Neural cell (in vitro differentiated cells): ENCODE results near the gene TAF11L14. TPM values are rescaled to one million over a fixed set of nuclear protein-coding genes. Genes with fewer than 3 reads are reported as not detected.
"Not testable (repeated sequence)": the region's sequence is repeated elsewhere in the genome, so short reads cannot be mapped to it uniquely, and the experiment has no call there.

Experiments used
- H2AFZ ChIP-seq: fragments of 200-600, 300-800 bp; sonication (generic), shearing (Covaris generic); 2 replicates; pipeline ENCODE4 v1.6.0; 2014; ENCODE audit warnings: low read depth, mild to moderate bottlenecking, antibody characterized with exemption, low read length, moderate library complexity
- H3F3A ChIP-seq: fragments of 200-600 bp; shearing (Covaris generic); 2 replicates; pipeline ENCODE4 v1.6.1; 2016; ENCODE audit warnings: mild to moderate bottlenecking, moderate library complexity, mixed read lengths, antibody characterized with exemption, low read length; ENCODE audit not compliant: insufficient read depth, poor library complexity, severe bottlenecking
- H3K27ac ChIP-seq: fragments of 200-600, 300-800 bp; sonication (generic), shearing (Covaris generic); 2 replicates; pipeline ENCODE4 v1.5.1; 2014; ENCODE audit warnings: mild to moderate bottlenecking, low read length, moderate library complexity
- H3K27me3 ChIP-seq: fragments of 300-800, 200-600 bp; sonication (generic), shearing (Covaris generic); 2 replicates; pipeline ENCODE4 v1.6.0; 2014; ENCODE audit warnings: mild to moderate bottlenecking, low read depth, low read length, moderate library complexity; ENCODE audit not compliant: insufficient read depth
- H3K36me3 ChIP-seq: fragments of 300-800, 200-600 bp; sonication (generic), shearing (Covaris generic); 2 replicates; pipeline ENCODE4 v1.5.1; 2014; ENCODE audit warnings: mild to moderate bottlenecking, antibody characterized with exemption, low read length, moderate library complexity; ENCODE audit not compliant: insufficient read depth
- H3K4me2 ChIP-seq: fragments of 300-800, 200-600 bp; sonication (generic), shearing (Covaris generic); 2 replicates; pipeline ENCODE4 v1.6.0; 2014; ENCODE audit warnings: mild to moderate bottlenecking, low read length
- H3K4me3 ChIP-seq: fragments of 300-800, 200-600 bp; sonication (generic), shearing (Covaris generic); 2 replicates; pipeline ENCODE4 v1.5.1; 2014; ENCODE audit warnings: mild to moderate bottlenecking, low read length, moderate library complexity
- H3K79me2 ChIP-seq: fragments of 200-600 bp; shearing (Covaris generic); replicated peaks from 2 replicates; pipeline ENCODE4 v1.6.0; 2014; ENCODE audit warnings: mild to moderate bottlenecking, low read length, moderate library complexity; ENCODE audit not compliant: insufficient read depth
- H3K9ac ChIP-seq: fragments of 300-800, 200-600 bp; sonication (generic), shearing (Covaris generic); 2 replicates; pipeline ENCODE4 v1.6.1; 2016; ENCODE audit warnings: mild to moderate bottlenecking, low read length, mixed read lengths
- H3K9me2 ChIP-seq: fragments of 200-600 bp; shearing (Covaris generic); 2 replicates; pipeline ENCODE4 v1.6.1; 2016; ENCODE audit warnings: mild to moderate bottlenecking, low read length, mixed read lengths; ENCODE audit not compliant: insufficient read depth
- H3K9me3 ChIP-seq: fragments of 200-600, 300-800 bp; sonication (generic), shearing (Covaris generic); 2 replicates; pipeline ENCODE4 v1.6.1; 2016; ENCODE audit warnings: mild to moderate bottlenecking, mixed run types, low read length, moderate library complexity, mixed read lengths
- H4K20me1 ChIP-seq: fragments of 200-600 bp; shearing (Covaris generic); 2 replicates; pipeline ENCODE4 v1.6.1; 2016; ENCODE audit warnings: mild to moderate bottlenecking, mixed run types; ENCODE audit not compliant: insufficient read depth
- EP300 ChIP-seq: fragments of 450-650 bp; conservative IDR thresholded peaks from 2 replicates; pipeline ENCODE4 v1.6.1; 2014; ENCODE audit warnings: antibody characterized with exemption, mild to moderate bottlenecking, moderate library complexity; ENCODE audit not compliant: poor library complexity, severe bottlenecking
- EZH2 ChIP-seq: fragments of 200-600, 300-800 bp; shearing (Covaris generic), sonication (generic); IDR thresholded peaks from 2 replicates; pipeline ENCODE4 v1.6.1; 2014; ENCODE audit warnings: antibody characterized with exemption, low read length, borderline replicate concordance, mild to moderate bottlenecking; ENCODE audit not compliant: insufficient read depth, poor library complexity, severe bottlenecking
- MXI1 ChIP-seq: fragments of 450-650 bp; conservative IDR thresholded peaks from 2 replicates; pipeline ENCODE4 v1.6.1; 2014; ENCODE audit warnings: antibody characterized with exemption, mild to moderate bottlenecking; ENCODE audit not compliant: poor library complexity, severe bottlenecking
- POLR2AphosphoS5 ChIP-seq: IDR thresholded peaks from 2 replicates; pipeline ENCODE4 v1.6.1; 2012
- RAD21 ChIP-seq: fragments of 450-650 bp; conservative IDR thresholded peaks from 2 replicates; pipeline ENCODE4 v1.6.1; 2014; ENCODE audit warnings: antibody characterized with exemption, mild to moderate bottlenecking, moderate library complexity
- REST ChIP-seq: IDR thresholded peaks from 2 replicates; pipeline ENCODE4 v1.6.1; 2012; ENCODE audit warnings: borderline replicate concordance
- SMC3 ChIP-seq: fragments of 450-650 bp; conservative IDR thresholded peaks from 2 replicates; pipeline ENCODE4 v1.6.1; 2014; ENCODE audit warnings: antibody characterized with exemption, mild to moderate bottlenecking, moderate library complexity; ENCODE audit not compliant: poor library complexity
- TAF1 ChIP-seq: IDR thresholded peaks from 2 replicates; pipeline ENCODE4 v1.6.1; 2012; ENCODE audit warnings: low read depth
- polyA plus RNA-seq: library from polyadenylated mRNA; depleted of rRNA; stranded (reverse); fragments of >200 nt; gene quantifications from 2 replicates; pipeline ENCODE4 v1.2.3, GENCODE V29; 2014
- TF ChIP-seq, protein P1 (sequence below): fragments of 450-650 bp; IDR thresholded peaks from 2 replicates; pipeline ENCODE4 v1.5.1; 2014; ENCODE audit warnings: antibody characterized with exemption, mild to moderate bottlenecking, moderate library complexity; ENCODE audit not compliant: poor library complexity, severe bottlenecking

TAF11L14 gene
- polyA plus RNA-seq, 1 donor from 2014 or later: not detected

- TF ChIP-seq TAF1: no peak
- TF ChIP-seq EP300: no peak
- no peak for TF ChIP-seq SMC3
- TF ChIP-seq EZH2: no peak
- TF ChIP-seq POLR2AphosphoS5: no peak
- TF ChIP-seq RAD21: no peak
- no peak for TF ChIP-seq REST
- TF ChIP-seq MXI1: no peak
- TF ChIP-seq, protein P1, sequence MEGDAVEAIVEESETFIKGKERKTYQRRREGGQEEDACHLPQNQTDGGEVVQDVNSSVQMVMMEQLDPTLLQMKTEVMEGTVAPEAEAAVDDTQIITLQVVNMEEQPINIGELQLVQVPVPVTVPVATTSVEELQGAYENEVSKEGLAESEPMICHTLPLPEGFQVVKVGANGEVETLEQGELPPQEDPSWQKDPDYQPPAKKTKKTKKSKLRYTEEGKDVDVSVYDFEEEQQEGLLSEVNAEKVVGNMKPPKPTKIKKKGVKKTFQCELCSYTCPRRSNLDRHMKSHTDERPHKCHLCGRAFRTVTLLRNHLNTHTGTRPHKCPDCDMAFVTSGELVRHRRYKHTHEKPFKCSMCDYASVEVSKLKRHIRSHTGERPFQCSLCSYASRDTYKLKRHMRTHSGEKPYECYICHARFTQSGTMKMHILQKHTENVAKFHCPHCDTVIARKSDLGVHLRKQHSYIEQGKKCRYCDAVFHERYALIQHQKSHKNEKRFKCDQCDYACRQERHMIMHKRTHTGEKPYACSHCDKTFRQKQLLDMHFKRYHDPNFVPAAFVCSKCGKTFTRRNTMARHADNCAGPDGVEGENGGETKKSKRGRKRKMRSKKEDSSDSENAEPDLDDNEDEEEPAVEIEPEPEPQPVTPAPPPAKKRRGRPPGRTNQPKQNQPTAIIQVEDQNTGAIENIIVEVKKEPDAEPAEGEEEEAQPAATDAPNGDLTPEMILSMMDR: no peak
- no peaks in the 10 kb centered on the region for H3F3A ChIP-seq
- H3K27ac ChIP-seq: no peak overlapping the region
- H3K9me3 ChIP-seq: no peaks in the 10 kb centered on the region
- H3K4me3 ChIP-seq: no peak overlapping the region
- H4K20me1 ChIP-seq: no peaks in the 10 kb centered on the region
- no peaks in the 10 kb centered on the region for H3K36me3 ChIP-seq
- H3K27me3 ChIP-seq: no peaks in the 10 kb centered on the region
- no peaks in the 10 kb centered on the region for H3K79me2 ChIP-seq
- no peaks in the 10 kb centered on the region for H3K9me2 ChIP-seq
- H3K9ac ChIP-seq: no peak overlapping the region
- H3K4me2 ChIP-seq: no peak overlapping the region
- no peak overlapping the region for H2AFZ ChIP-seq
These were observed 13.6 kb upstream of the TAF11L14 start for GRCh38 chr5:17620627-17621026.

GRCh38 chr5:17625686-17626085, 8.6 kb upstream of the TAF11L14 start:
- Histone ChIP-seq H3F3A (no peaks in the 10 kb centered on the region), H3K36me3 (no peaks in the 10 kb centered on the region), H3K9me2 (no peaks in the 10 kb centered on the region), H4K20me1 (no peaks in the 10 kb centered on the region), H3K27ac (no peak overlapping the region), H3K9me3 (no peaks in the 10 kb centered on the region), H3K27me3 (no peaks in the 10 kb centered on the region), H3K4me2 (no peak overlapping the region), H3K4me3 (no peak overlapping the region), H3K9ac (no peak overlapping the region), H2AFZ (no peak overlapping the region), H3K79me2 (no peaks in the 10 kb centered on the region)
- TF ChIP-seq MXI1: no peak
- no peak for TF ChIP-seq POLR2AphosphoS5
- TF ChIP-seq TAF1: no peak
- TF ChIP-seq RAD21: no peak
- TF ChIP-seq, protein P1: no peak
- no peak for TF ChIP-seq EZH2
- TF ChIP-seq SMC3: no peak
- no peak for TF ChIP-seq REST
- TF ChIP-seq EP300: no peak

- H3K9ac ChIP-seq, H3K27me3 ChIP-seq, H3K4me3 ChIP-seq, H3K9me2 ChIP-seq, H3K9me3 ChIP-seq, H3K27ac ChIP-seq, H4K20me1 ChIP-seq, H2AFZ ChIP-seq, H3K4me2 ChIP-seq, H3K36me3 ChIP-seq, H3K79me2 ChIP-seq, H3F3A ChIP-seq: not testable (repeated sequence)
These were observed 2.5 kb upstream of the TAF11L14 start, which contains the start of gene TAF11L13 for GRCh38 chr5:17631788-17632187. TSS of gene TAF11L13 (plus strand) at chr5:17632088.
